Adrenal gland (tissue), 12 donors: ENCODE measurements around the gene GOLGA7B. TPM values are rescaled to one million over a fixed set of nuclear protein-coding genes. Genes with fewer than 3 reads are reported as not detected.

ENCODE experiments used
- DNase-seq, 7 donors: peaks; one replicate each; pipeline ENCODE4 v3.0.0-alpha.2; 2019 to 2020
- H3K27ac ChIP-seq, 5 donors: fragments of 200-600 bp; sonication (generic) in 4 of 5; 1 replicate in 3 of 5; 2 replicates in 2 of 5; pipeline versions ENCODE4 v1.5.1 to v1.8.0; 2016 to 2020; ENCODE audit warnings: mild to moderate bottlenecking in 1 of 5
- H3K27me3 ChIP-seq: fragments of 200-600 bp; 2 replicates; pipeline ENCODE4 v1.8.0; 2021
- H3K36me3 ChIP-seq, 2 donors: fragments of 200-600 bp; replicated peaks in 1 of 2; 1 replicate in 1 of 2; 2 replicates in 1 of 2; pipeline versions ENCODE4 v1.5.1 to v1.8.0; 2018 to 2022
- H3K4me1 ChIP-seq, 2 donors: fragments of 200-600 bp; replicated peaks in 1 of 2; 1 replicate in 1 of 2; 2 replicates in 1 of 2; pipeline versions ENCODE4 v1.5.1 to v1.8.0; 2018 to 2021
- H3K4me3 ChIP-seq, 4 donors: fragments of 200-600 bp; sonication (generic) in 3 of 4; one replicate each; pipeline ENCODE4 v1.5.1; 2016 to 2018
- H3K9me3 ChIP-seq, 3 donors: fragments of 200-600 bp; sonication (generic) in 1 of 3; replicated peaks in 1 of 3; 1 replicate in 2 of 3; 2 replicates in 1 of 3; pipeline versions ENCODE4 v1.5.1 to v1.8.0; 2016 to 2021
- CTCF ChIP-seq, 6 experiments: fragments of 450-650 bp in 4 of 6; fragments of 200-600 bp in 2 of 6; sonication (generic) in 1 of 6; IDR thresholded peaks; 1 replicate in 5 of 6; 2 replicates in 1 of 6; pipeline versions ENCODE4 v1.5.1 to v1.8.0; 2016 to 2021; ENCODE audit warnings: antibody characterized with exemption in 6 of 6, mild to moderate bottlenecking in 2 of 6, moderate library complexity in 1 of 6
- POLR2A ChIP-seq, 2 donors: fragments of 450-650 bp; IDR thresholded peaks; one replicate each; pipeline ENCODE4 v1.6.1; 2017; ENCODE audit warnings: antibody characterized with exemption in 2 of 2, mild to moderate bottlenecking in 2 of 2, moderate library complexity in 1 of 2
- WGBS, 4 donors: extraction: QIAGEN DNeasy Blood & Tissue Kit in 2 of 4; methylation state at CpG; one replicate each; pipeline versions ENCODE4 v1.1.5 to v1.1.7; 2013 to 2017; 5-methylcytosine and 5-hydroxymethylcytosine counted together
- intact Hi-C, 2 donors: fragments of 100-400 bp; cut with DNase I; formaldehyde crosslinking; loops; one replicate each; pipeline versions ENCODE4 v1.14.1 to v1.15.0; 2022 to 2023
- polyA plus RNA-seq, 3 donors: library from polyadenylated mRNA; stranded (reverse); fragments of 200-250 nt in 2 of 3; fragments of 350-450 nt in 1 of 3; fragmentation: Illumina TruSeq in 1 of 3; extraction: RNeasy Lipid Tissue Mini Kit (QIAGEN cat#74804) in 1 of 3; gene quantifications; one replicate each; pipeline ENCODE4 v1.2.3, GENCODE V29; 2013 to 2014
- total RNA-seq, 9 donors: library from RNA; depleted of rRNA in 4 of 9; stranded (reverse); fragments of >200 nt in 4 of 9; fragments of 120-200 nt in 1 of 9; fragmentation: NEBNext Ultra II Directional in 1 of 9; extraction: Animal tissue kit (Norgen Biotek cat#: 25700) in 1 of 9; gene quantifications; one replicate each; pipeline versions ENCODE4 v1.1.0 to v1.2.4, GENCODE V29; 2013 to 2023
- donor health status: healthy with polysubstance abuse.
- donor health status: Bipolar disorder and iron deficiency.
- donor health status: DM: yes; HTN: yes; CAD: no.
- donor health status: DM: no; HTN: no; CAD: no.
- donor health status: DM: no; HTN: no; CAD: no.
- donor health status: DM: yes; HTN: yes; CAD: no.

GOLGA7B gene
- total and polyA plus RNA-seq, 12 donors, result 0.06 to 20.3 (median 1.1) TPM

GRCh38 chr10:97874332-97874731, 24.7 kb downstream of the GOLGA7B start:
- intact Hi-C loops, result no loop called here
- 57 to 75% (median 66%) methylated on average over 6 of the region's 6 CpGs for WGBS, 4 donors
- H3K9me3 ChIP-seq, result no peaks in the 10 kb centered on the region
- peaks cover 0 to under 1% of the 10 kb centered on the region in 2 donors for H3K4me1 ChIP-seq
- DNase-seq, result no peak
- TF ChIP-seq CTCF (IDR thresholded peaks at IDR 0.05), result no peak
- no peak for TF ChIP-seq POLR2A (IDR thresholded peaks at IDR 0.05)
- no peak overlapping the region for H3K4me3 ChIP-seq
- no peak overlapping the region for H3K27ac ChIP-seq
- H3K27me3 ChIP-seq, result no peaks in the 10 kb centered on the region
- H3K36me3 ChIP-seq, result no peaks in the 10 kb centered on the region

- Histone ChIP-seq H3K27me3 (no peaks in the 10 kb centered on the region), H3K4me3 (no peak overlapping the region), H3K36me3 (no peaks in the 10 kb centered on the region), H3K9me3 (no peaks in the 10 kb centered on the region), H3K27ac (no peak overlapping the region), H3K4me1 (no peaks in the 10 kb centered on the region)
- WGBS, 4 donors, result 69 to 84% (median 77%) methylated on average over 2 to 7 of the region's 7 CpGs
- intact Hi-C loops, result no loop called here
- TF ChIP-seq POLR2A (IDR thresholded peaks at IDR 0.05), result no peak
- TF ChIP-seq CTCF (IDR thresholded peaks at IDR 0.05), result no peak
- DNase-seq, result no peak
Measured at GRCh38 chr10:97875391-97875790, 25.7 kb downstream of the GOLGA7B start.

DNA sequence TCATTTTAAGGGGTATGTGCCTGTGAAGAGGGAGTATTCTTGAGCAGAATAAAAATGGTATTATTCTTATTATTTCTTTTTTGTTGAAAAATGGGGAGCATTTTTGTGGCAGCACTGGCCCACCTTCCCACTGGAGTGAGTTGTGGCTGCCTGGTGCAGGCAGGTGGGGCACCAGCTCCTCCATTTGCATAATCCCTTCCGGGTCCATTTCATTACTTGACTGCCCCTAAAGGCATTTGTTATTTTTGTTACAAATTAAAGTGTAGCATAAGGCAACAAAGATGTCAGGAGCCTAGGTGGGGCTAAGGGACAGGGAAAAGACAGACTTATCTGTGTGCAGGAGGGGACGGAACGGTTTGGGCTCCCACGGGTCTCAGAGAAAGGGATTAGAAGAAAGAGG, 26.8 kb downstream of the GOLGA7B start:
- 59 to 76% (median 75%) methylated on average over 4 of the region's 4 CpGs for WGBS, 4 donors
- no peak for TF ChIP-seq CTCF (IDR thresholded peaks at IDR 0.05)
- no peak for TF ChIP-seq POLR2A (IDR thresholded peaks at IDR 0.05)
- Histone ChIP-seq H3K9me3 (no peaks in the 10 kb centered on the region), H3K36me3 (no peaks in the 10 kb centered on the region), H3K4me1 (no peaks in the 10 kb centered on the region), H3K27me3 (no peaks in the 10 kb centered on the region), H3K27ac (no peak overlapping the region), H3K4me3 (no peak overlapping the region)
- intact Hi-C loops, result no loop called here
- no peak for DNase-seq

DNA sequence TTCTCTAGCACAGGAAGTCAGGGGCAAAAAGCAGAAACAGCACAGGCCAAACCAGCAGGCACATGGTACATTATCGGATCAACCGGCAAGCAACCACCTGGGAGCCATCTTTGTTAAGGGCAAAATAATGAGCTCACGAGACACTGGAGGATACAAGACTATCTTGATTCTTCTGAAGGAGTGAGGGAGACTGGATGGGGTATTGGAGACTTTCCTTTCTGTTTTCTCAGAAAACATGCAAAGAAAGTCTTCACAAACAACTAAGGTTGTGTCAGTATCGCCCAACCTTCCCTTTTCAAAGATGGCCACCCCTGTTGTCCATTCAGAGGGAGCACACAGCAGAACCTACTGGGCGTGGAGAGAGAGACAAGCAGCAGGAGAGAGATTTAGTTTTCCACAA, 29.6 kb downstream of the GOLGA7B start:
- TF ChIP-seq POLR2A (IDR thresholded peaks at IDR 0.05), result no peak
- TF ChIP-seq CTCF (IDR thresholded peaks at IDR 0.05), result no peak
- Histone ChIP-seq H3K36me3 (no peaks in the 10 kb centered on the region), H3K27ac (no peak overlapping the region), H3K4me1 (no peaks in the 10 kb centered on the region), H3K9me3 (no peaks in the 10 kb centered on the region), H3K4me3 (no peak overlapping the region), H3K27me3 (no peaks in the 10 kb centered on the region)
- WGBS, 4 donors, result 90 to 94% (median 93%) methylated on average over 5 of the region's 5 CpGs
- intact Hi-C loops, result no loop called here
- no peak for DNase-seq
